Esophagus squamous epithelium (tissue), 5 donors: ENCODE data around the gene KCNK3. TPM values are rescaled to one million over a fixed set of nuclear protein-coding genes. Genes with fewer than 3 reads are reported as not detected.
"Not testable (repeated sequence)": the region's sequence is repeated elsewhere in the genome, so short reads cannot be mapped to it uniquely, and the experiment has no call there.

Experiments
- DNase-seq: peaks from one replicate; lab custom pipeline; 2025; lab: John Stamatoyannopoulos, UW
- H3K27ac ChIP-seq, 4 donors: fragments of 200-600 bp; sonication (generic); one replicate each; pipeline ENCODE4 v1.5.1; 2016 to 2019; ENCODE audit warnings: mild to moderate bottlenecking in 1 of 4
- H3K27me3 ChIP-seq, 4 donors: fragments of 200-600 bp; sonication (generic); 1 replicate in 3 of 4; 2 replicates in 1 of 4; pipeline versions ENCODE4 v1.5.1 to v1.6.0; 2017 to 2021; ENCODE audit warnings: antibody characterized with exemption in 1 of 4
- H3K36me3 ChIP-seq, 3 donors: fragments of 200-600 bp; sonication (generic); one replicate each; pipeline ENCODE4 v1.5.1; 2016 to 2019
- H3K4me1 ChIP-seq, 3 donors: fragments of 200-600 bp; sonication (generic); one replicate each; pipeline ENCODE4 v1.5.1; 2017 to 2019
- H3K4me3 ChIP-seq, 4 donors: fragments of 200-600 bp; sonication (generic); 1 replicate in 3 of 4; 2 replicates in 1 of 4; pipeline ENCODE4 v1.5.1; 2016 to 2019; ENCODE audit warnings: mild to moderate bottlenecking in 2 of 4, moderate library complexity in 1 of 4
- H3K9me3 ChIP-seq, 3 donors: fragments of 200-600 bp; sonication (generic); one replicate each; pipeline ENCODE4 v1.5.1; 2016 to 2019
- CTCF ChIP-seq, 6 experiments: fragments of 450-650 bp in 4 of 6; fragments of 200-600 bp in 2 of 6; sonication (generic) in 2 of 6; IDR thresholded peaks; one replicate each; pipeline ENCODE4 v1.5.1; 2016 to 2019; ENCODE audit warnings: antibody characterized with exemption in 6 of 6, mild to moderate bottlenecking in 4 of 6, moderate library complexity in 4 of 6
- POLR2A ChIP-seq, 4 donors: fragments of 450-650 bp; IDR thresholded peaks; one replicate each; pipeline ENCODE4 v1.6.1; 2017; ENCODE audit warnings: antibody characterized with exemption in 4 of 4, mild to moderate bottlenecking in 4 of 4, moderate library complexity in 3 of 4
- WGBS, 2 donors: methylation state at CpG; one replicate each; pipeline ENCODE4 v1.1.5; 2018; 5-methylcytosine and 5-hydroxymethylcytosine counted together
- intact Hi-C: fragments of 100-400 bp; cut with DNase I; formaldehyde crosslinking; loops from one replicate; pipeline ENCODE4 v1.15.0; 2022
- total RNA-seq, 4 donors: library from RNA; depleted of rRNA; stranded (reverse); fragments of >200 nt; gene quantifications; one replicate each; pipeline ENCODE4 v1.1.0, GENCODE V29; 2016
- donor health status: DM: yes; HTN: yes; CAD: no.

The KCNK3 gene
- total RNA-seq, 4 donors from 2014 or later = 0.66 to 1.6 (median 0.84) TPM

- Histone ChIP-seq H3K4me1 (peaks cover 0 to 17% (median 6%) of the 10 kb centered on the region in 3 donors), H3K36me3 (no peaks in the 10 kb centered on the region), H3K27me3 (peaks cover 0 to 18% (median 0%) of the 10 kb centered on the region in 4 donors), H3K27ac (no peak overlapping the region), H3K4me3 (no peak overlapping the region), H3K9me3 (peaks cover 0 to 20% (median 0%) of the 10 kb centered on the region in 3 donors)
- 85% methylated on average over 7 to 8 of the region's 9 CpGs for WGBS, 2 donors
- TF ChIP-seq POLR2A (IDR thresholded peaks at IDR 0.05) = no peak
- intact Hi-C loops = no loop called here
- DNase-seq = no peak
Observed at GRCh38 chr2:26655611-26656195, 36.8 kb upstream of the KCNK3 start.

- H3K27ac ChIP-seq = no peak overlapping the region
- peaks cover 0 to 13% (median 0%) of the 10 kb centered on the region in 4 donors for H3K27me3 ChIP-seq
- TF ChIP-seq POLR2A (IDR thresholded peaks at IDR 0.05) (no peak), CTCF (IDR thresholded peaks at IDR 0.05) (no peak)
- H3K9me3 ChIP-seq = peaks cover 0 to 24% (median 0%) of the 10 kb centered on the region in 3 donors
- no peaks in the 10 kb centered on the region for H3K36me3 ChIP-seq
- H3K4me1 ChIP-seq = peaks cover 0 to 9% (median 6%) of the 10 kb centered on the region in 3 donors
- 66 to 83% methylated on average over 4 of the region's 4 CpGs for WGBS, 2 donors
- no peak for DNase-seq
- no peak overlapping the region for H3K4me3 ChIP-seq
- intact Hi-C loops = no loop called here
Observed at GRCh38 chr2:26657265-26657664, 35.3 kb upstream of the KCNK3 start.

- DNase-seq = no peak
Observed at GRCh38 chr2:26658691-26659346, 33.7 kb upstream of the KCNK3 start.

GRCh38 chr2:26660363-26660962 lies 32.1 kb upstream of the KCNK3 start:
- intact Hi-C loops = no loop called here
- H3K27ac ChIP-seq = no peak overlapping the region
- H3K4me3 ChIP-seq = no peak overlapping the region
- H3K4me1 ChIP-seq = no peaks in the 10 kb centered on the region
- no peaks in the 10 kb centered on the region for H3K36me3 ChIP-seq
- 83 to 86% methylated on average over 1 of the region's 1 CpG for WGBS, 2 donors
- no peak for TF ChIP-seq POLR2A (IDR thresholded peaks at IDR 0.05)
- TF ChIP-seq CTCF (IDR thresholded peaks at IDR 0.05) = no peak
- H3K27me3 ChIP-seq = peaks cover 0 to 11% (median 0%) of the 10 kb centered on the region in 4 donors
- no peak for DNase-seq
- peaks cover 0 to 24% (median 0%) of the 10 kb centered on the region in 3 donors for H3K9me3 ChIP-seq

More at GRCh38 chr2:26658691-26659346, 33.7 kb upstream of the KCNK3 start:
- Histone ChIP-seq H3K4me1 (no peaks in the 10 kb centered on the region), H3K4me3 (no peak overlapping the region), H3K9me3 (peaks cover 0 to 24% (median 0%) of the 10 kb centered on the region in 3 donors), H3K27ac (no peak overlapping the region), H3K27me3 (peaks cover 0 to 8% (median 0%) of the 10 kb centered on the region in 4 donors), H3K36me3 (no peaks in the 10 kb centered on the region)
- 48 to 64% methylated on average over 6 of the region's 6 CpGs for WGBS, 2 donors
- TF ChIP-seq POLR2A (IDR thresholded peaks at IDR 0.05) (no peak), CTCF (IDR thresholded peaks at IDR 0.05) (no peak)
- intact Hi-C loops = no loop called here

- H3K9me3 ChIP-seq, H3K4me1 ChIP-seq, H3K36me3 ChIP-seq, H3K27ac ChIP-seq, DNase-seq, intact Hi-C loops, H3K4me3 ChIP-seq: not testable (repeated sequence)
- WGBS, 2 donors = 81% methylated on average over 6 of the region's 21 CpGs; no CpG with 5 or more reads in 1 of the 2 donors
- H3K27me3 ChIP-seq = peaks cover 0 to 29% (median 0%) of the 10 kb centered on the region in 4 donors
Observed at GRCh38 chr2:26665296-26665695, 27.2 kb upstream of the KCNK3 start.

- TF ChIP-seq CTCF (IDR thresholded peaks at IDR 0.05) = no peak
- no peak for TF ChIP-seq POLR2A (IDR thresholded peaks at IDR 0.05)
- 76 to 82% methylated on average over 2 of the region's 2 CpGs for WGBS, 2 donors
- no peaks in the 10 kb centered on the region for H3K36me3 ChIP-seq
- no peak overlapping the region for H3K27ac ChIP-seq
- intact Hi-C loops = no loop called here
- no peaks in the 10 kb centered on the region for H3K4me1 ChIP-seq
- no peak for DNase-seq
- no peaks in the 10 kb centered on the region for H3K9me3 ChIP-seq
- H3K4me3 ChIP-seq = no peak overlapping the region
- H3K27me3 ChIP-seq = peaks cover 0 to 42% (median 0%) of the 10 kb centered on the region in 4 donors
Observed at GRCh38 chr2:26666671-26667070, 25.9 kb upstream of the KCNK3 start.
